Neural cell (in vitro differentiated cells): ENCODE measurements around the gene ZDHHC14. TPM values are rescaled to one million over a fixed set of nuclear protein-coding genes. Genes with fewer than 3 reads are reported as not detected.

ENCODE experiments used
- H2AFZ ChIP-seq: fragments of 200-600, 300-800 bp; sonication (generic), shearing (Covaris generic); 2 replicates; pipeline ENCODE4 v1.6.0; 2014; ENCODE audit warnings: low read depth, mild to moderate bottlenecking, antibody characterized with exemption, low read length, moderate library complexity
- H3F3A ChIP-seq: fragments of 200-600 bp; shearing (Covaris generic); 2 replicates; pipeline ENCODE4 v1.6.1; 2016; ENCODE audit warnings: mild to moderate bottlenecking, moderate library complexity, mixed read lengths, antibody characterized with exemption, low read length; ENCODE audit not compliant: insufficient read depth, poor library complexity, severe bottlenecking
- H3K27ac ChIP-seq: fragments of 200-600, 300-800 bp; sonication (generic), shearing (Covaris generic); 2 replicates; pipeline ENCODE4 v1.5.1; 2014; ENCODE audit warnings: mild to moderate bottlenecking, low read length, moderate library complexity
- H3K27me3 ChIP-seq: fragments of 300-800, 200-600 bp; sonication (generic), shearing (Covaris generic); 2 replicates; pipeline ENCODE4 v1.6.0; 2014; ENCODE audit warnings: mild to moderate bottlenecking, low read depth, low read length, moderate library complexity; ENCODE audit not compliant: insufficient read depth
- H3K36me3 ChIP-seq: fragments of 300-800, 200-600 bp; sonication (generic), shearing (Covaris generic); 2 replicates; pipeline ENCODE4 v1.5.1; 2014; ENCODE audit warnings: mild to moderate bottlenecking, antibody characterized with exemption, low read length, moderate library complexity; ENCODE audit not compliant: insufficient read depth
- H3K4me2 ChIP-seq: fragments of 300-800, 200-600 bp; sonication (generic), shearing (Covaris generic); 2 replicates; pipeline ENCODE4 v1.6.0; 2014; ENCODE audit warnings: mild to moderate bottlenecking, low read length
- H3K4me3 ChIP-seq: fragments of 300-800, 200-600 bp; sonication (generic), shearing (Covaris generic); 2 replicates; pipeline ENCODE4 v1.5.1; 2014; ENCODE audit warnings: mild to moderate bottlenecking, low read length, moderate library complexity
- H3K79me2 ChIP-seq: fragments of 200-600 bp; shearing (Covaris generic); replicated peaks from 2 replicates; pipeline ENCODE4 v1.6.0; 2014; ENCODE audit warnings: mild to moderate bottlenecking, low read length, moderate library complexity; ENCODE audit not compliant: insufficient read depth
- H3K9ac ChIP-seq: fragments of 300-800, 200-600 bp; sonication (generic), shearing (Covaris generic); 2 replicates; pipeline ENCODE4 v1.6.1; 2016; ENCODE audit warnings: mild to moderate bottlenecking, low read length, mixed read lengths
- H3K9me2 ChIP-seq: fragments of 200-600 bp; shearing (Covaris generic); 2 replicates; pipeline ENCODE4 v1.6.1; 2016; ENCODE audit warnings: mild to moderate bottlenecking, low read length, mixed read lengths; ENCODE audit not compliant: insufficient read depth
- H3K9me3 ChIP-seq: fragments of 200-600, 300-800 bp; sonication (generic), shearing (Covaris generic); 2 replicates; pipeline ENCODE4 v1.6.1; 2016; ENCODE audit warnings: mild to moderate bottlenecking, mixed run types, low read length, moderate library complexity, mixed read lengths
- H4K20me1 ChIP-seq: fragments of 200-600 bp; shearing (Covaris generic); 2 replicates; pipeline ENCODE4 v1.6.1; 2016; ENCODE audit warnings: mild to moderate bottlenecking, mixed run types; ENCODE audit not compliant: insufficient read depth
- CTCF ChIP-seq: fragments of 450-650 bp; IDR thresholded peaks from 2 replicates; pipeline ENCODE4 v1.5.1; 2014; ENCODE audit warnings: antibody characterized with exemption, mild to moderate bottlenecking, moderate library complexity; ENCODE audit not compliant: poor library complexity, severe bottlenecking
- EP300 ChIP-seq: fragments of 450-650 bp; conservative IDR thresholded peaks from 2 replicates; pipeline ENCODE4 v1.6.1; 2014; ENCODE audit warnings: antibody characterized with exemption, mild to moderate bottlenecking, moderate library complexity; ENCODE audit not compliant: poor library complexity, severe bottlenecking
- EZH2 ChIP-seq: fragments of 200-600, 300-800 bp; shearing (Covaris generic), sonication (generic); IDR thresholded peaks from 2 replicates; pipeline ENCODE4 v1.6.1; 2014; ENCODE audit warnings: antibody characterized with exemption, low read length, borderline replicate concordance, mild to moderate bottlenecking; ENCODE audit not compliant: insufficient read depth, poor library complexity, severe bottlenecking
- MXI1 ChIP-seq: fragments of 450-650 bp; conservative IDR thresholded peaks from 2 replicates; pipeline ENCODE4 v1.6.1; 2014; ENCODE audit warnings: antibody characterized with exemption, mild to moderate bottlenecking; ENCODE audit not compliant: poor library complexity, severe bottlenecking
- POLR2AphosphoS5 ChIP-seq: IDR thresholded peaks from 2 replicates; pipeline ENCODE4 v1.6.1; 2012
- RAD21 ChIP-seq: fragments of 450-650 bp; conservative IDR thresholded peaks from 2 replicates; pipeline ENCODE4 v1.6.1; 2014; ENCODE audit warnings: antibody characterized with exemption, mild to moderate bottlenecking, moderate library complexity
- REST ChIP-seq: IDR thresholded peaks from 2 replicates; pipeline ENCODE4 v1.6.1; 2012; ENCODE audit warnings: borderline replicate concordance
- SMC3 ChIP-seq: fragments of 450-650 bp; conservative IDR thresholded peaks from 2 replicates; pipeline ENCODE4 v1.6.1; 2014; ENCODE audit warnings: antibody characterized with exemption, mild to moderate bottlenecking, moderate library complexity; ENCODE audit not compliant: poor library complexity
- TAF1 ChIP-seq: IDR thresholded peaks from 2 replicates; pipeline ENCODE4 v1.6.1; 2012; ENCODE audit warnings: low read depth
- polyA plus RNA-seq: library from polyadenylated mRNA; depleted of rRNA; stranded (reverse); fragments of >200 nt; gene quantifications from 2 replicates; pipeline ENCODE4 v1.2.3, GENCODE V29; 2014

ZDHHC14 gene
- polyA plus RNA-seq, 1 donor from 2014 or later = 4.1 TPM

DNA sequence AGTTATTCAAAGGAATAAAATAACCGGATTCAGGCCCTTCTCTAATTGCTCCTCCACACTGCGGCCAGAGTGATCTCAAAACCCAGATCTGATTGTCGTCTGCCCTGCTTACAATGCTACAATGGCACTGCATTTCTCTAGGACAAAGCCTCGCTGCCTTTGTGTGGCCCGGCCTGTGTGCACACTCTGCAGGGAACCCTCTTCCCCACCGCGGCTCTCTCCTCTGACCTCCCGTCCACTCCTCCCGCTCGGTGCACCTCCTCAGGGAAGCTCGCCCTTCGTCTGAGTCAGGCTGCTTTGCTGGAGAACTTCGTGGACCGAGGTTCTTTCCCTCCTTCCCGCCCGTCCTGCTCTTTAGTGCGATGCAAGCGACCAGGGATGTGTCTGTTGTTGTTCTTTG is 340.4 kb downstream of the ZDHHC14 start:
- Histone ChIP-seq H4K20me1 (no peaks in the 10 kb centered on the region), H2AFZ (no peak overlapping the region), H3K36me3 (no peaks in the 10 kb centered on the region), H3K4me2 (no peak overlapping the region), H3F3A (no peaks in the 10 kb centered on the region), H3K9ac (no peak overlapping the region), H3K9me3 (no peaks in the 10 kb centered on the region), H3K27me3 (no peaks in the 10 kb centered on the region), H3K9me2 (no peaks in the 10 kb centered on the region), H3K4me3 (no peak overlapping the region), H3K79me2 (no peaks in the 10 kb centered on the region), H3K27ac (no peak overlapping the region)
- TF ChIP-seq MXI1 = no peak
- TF ChIP-seq POLR2AphosphoS5 = no peak
- no peak for TF ChIP-seq REST
- TF ChIP-seq TAF1 = no peak
- no peak for TF ChIP-seq SMC3
- no peak for TF ChIP-seq CTCF
- TF ChIP-seq EP300 = no peak
- no peak for TF ChIP-seq RAD21

DNA sequence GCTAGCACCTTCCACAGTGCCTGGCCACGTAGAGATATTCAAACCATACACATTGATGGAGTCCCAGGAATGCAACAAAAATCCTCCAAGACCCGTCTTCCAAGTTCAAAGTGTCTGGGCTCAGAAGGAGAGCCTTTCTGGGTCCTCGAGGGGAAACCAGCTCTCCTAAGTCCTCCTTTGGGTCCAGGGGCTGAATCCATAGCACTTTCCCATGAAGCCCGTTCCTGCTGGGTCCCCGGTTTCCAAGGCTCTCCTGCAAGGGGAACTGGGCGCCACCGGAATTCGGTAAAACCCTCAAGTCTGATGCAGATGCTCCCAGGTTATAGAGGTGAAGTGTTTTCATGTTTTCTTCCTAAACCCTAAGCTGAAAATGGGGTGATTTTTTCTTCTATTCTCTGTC is 340.8 kb downstream of the ZDHHC14 start:
- no peaks in the 10 kb centered on the region for H3K27me3 ChIP-seq
- H3F3A ChIP-seq = no peaks in the 10 kb centered on the region
- H3K4me2 ChIP-seq = no peak overlapping the region
- TF ChIP-seq REST (no peak), TAF1 (no peak), POLR2AphosphoS5 (no peak), CTCF (no peak), SMC3 (no peak), EZH2 (no peak), MXI1 (no peak), RAD21 (no peak), EP300 (no peak)
- H3K9me2 ChIP-seq = no peaks in the 10 kb centered on the region
- no peak overlapping the region for H3K9ac ChIP-seq
- H2AFZ ChIP-seq = no peak overlapping the region
- no peaks in the 10 kb centered on the region for H3K79me2 ChIP-seq
- H4K20me1 ChIP-seq = no peaks in the 10 kb centered on the region
- H3K27ac ChIP-seq = no peak overlapping the region
- H3K4me3 ChIP-seq = no peak overlapping the region
- no peaks in the 10 kb centered on the region for H3K36me3 ChIP-seq
- H3K9me3 ChIP-seq = no peaks in the 10 kb centered on the region
